HG03060 (cell line): ENCODE results near the gene ZNF516.

Experiments used
- ATAC-seq: cut with Tn5 transposase; IDR thresholded peaks from one replicate; pipeline ENCODE4 v1.9.1; 2021; ENCODE audit warnings: low read depth, moderate number of reproducible peaks; ENCODE audit not compliant: unreplicated experiment

ZNF516 gene

GRCh38 chr18:76349067-76349715 is 145.9 kb downstream of the ZNF516 start:
- no peak for ATAC-seq

GRCh38 chr18:76348267-76349066 is 146.6 kb downstream of the ZNF516 start:
- ATAC-seq = no peak

- ATAC-seq = no peak
These were observed 147.7 kb downstream of the ZNF516 start for GRCh38 chr18:76347341-76347740.

GRCh38 chr18:76346490-76347130 is 148.4 kb downstream of the ZNF516 start:
- ATAC-seq = no peak

GRCh38 chr18:76345901-76346300 is 149.1 kb downstream of the ZNF516 start:
- ATAC-seq = no peak

GRCh38 chr18:76343938-76344569 is 151.0 kb downstream of the ZNF516 start:
- ATAC-seq = no peak

GRCh38 chr18:76340410-76340809 is 154.6 kb downstream of the ZNF516 start:
- no peak for ATAC-seq

GRCh38 chr18:76339246-76339620 is 155.8 kb downstream of the ZNF516 start:
- no peak for ATAC-seq

GRCh38 chr18:76338619-76339245 is 156.3 kb downstream of the ZNF516 start:
- no peak for ATAC-seq

GRCh38 chr18:76338088-76338487 is 157.0 kb downstream of the ZNF516 start:
- no peak for ATAC-seq

- no peak for ATAC-seq
These were observed 159.0 kb downstream of the ZNF516 start for GRCh38 chr18:76335859-76336640.

GRCh38 chr18:76328140-76328539 is 166.9 kb downstream of the ZNF516 start:
- ATAC-seq = no peak

GRCh38 chr18:76323891-76324290 is 171.2 kb downstream of the ZNF516 start:
- no peak for ATAC-seq

GRCh38 chr18:76322686-76323085 is 172.4 kb downstream of the ZNF516 start:
- no peak for ATAC-seq

- no peak for ATAC-seq
These were observed 175.7 kb downstream of the ZNF516 start for GRCh38 chr18:76319366-76319765.

- ATAC-seq = no peak
These were observed 176.4 kb downstream of the ZNF516 start for GRCh38 chr18:76318607-76319006.

- no peak for ATAC-seq
These were observed 177.9 kb downstream of the ZNF516 start for GRCh38 chr18:76317136-76317535.

- no peak for ATAC-seq
These were observed 179.3 kb downstream of the ZNF516 start for GRCh38 chr18:76315722-76316230.

GRCh38 chr18:76314496-76314895 is 180.5 kb downstream of the ZNF516 start:
- ATAC-seq = no peak

- ATAC-seq = no peak
These were observed 181.0 kb downstream of the ZNF516 start for GRCh38 chr18:76314015-76314414.
